ENCODE measurements around the gene ANG. TPM values are rescaled to one million over a fixed set of nuclear protein-coding genes. Genes with fewer than 3 reads are reported as not detected.

ANG gene
- total RNA-seq, 1 donor from 2014 or later, result 2.4 TPM

DNA sequence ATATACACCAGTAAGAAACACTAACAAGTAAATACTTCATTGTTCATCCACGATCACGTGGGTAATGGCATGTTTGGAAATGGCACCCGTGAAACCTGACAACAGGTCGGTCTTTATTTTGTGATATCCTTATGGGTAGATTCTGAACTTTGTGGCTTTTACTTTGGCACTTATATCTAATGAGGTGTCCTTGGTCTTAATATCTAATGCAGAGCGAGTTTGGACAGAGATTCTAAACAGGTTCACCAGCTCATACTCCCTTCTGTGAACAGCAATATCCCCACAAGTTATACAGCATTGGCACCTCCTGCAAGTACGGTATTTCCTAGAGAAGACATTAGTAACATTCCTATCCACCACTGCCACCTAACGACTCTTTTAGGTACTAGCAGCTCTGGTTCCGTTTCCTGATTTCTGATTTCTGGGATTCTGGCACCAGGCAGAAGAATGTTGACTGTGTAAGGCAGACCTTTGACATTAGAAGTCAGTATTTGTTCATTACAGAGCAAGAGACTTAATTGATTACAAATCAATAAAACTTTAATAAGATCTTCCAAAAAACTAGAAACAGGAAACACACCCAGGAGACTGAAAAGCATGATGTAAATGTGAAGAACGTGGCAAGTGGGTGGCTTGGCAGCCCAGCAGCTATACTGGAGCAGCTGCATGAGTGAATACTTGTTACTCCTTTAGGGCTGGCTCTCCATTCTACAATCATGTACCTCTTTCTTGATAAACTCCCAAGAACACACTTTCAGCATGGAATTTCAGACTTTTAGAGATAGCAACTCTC is 2.5 kb downstream of the ANG start:
- FAIRE-seq, result no peak
- H3K36me3 ChIP-seq (ENCODE audit: control insufficient read depth, insufficient read depth, low read length), result no peaks in the 10 kb centered on the region
- TF ChIP-seq, protein P1, sequence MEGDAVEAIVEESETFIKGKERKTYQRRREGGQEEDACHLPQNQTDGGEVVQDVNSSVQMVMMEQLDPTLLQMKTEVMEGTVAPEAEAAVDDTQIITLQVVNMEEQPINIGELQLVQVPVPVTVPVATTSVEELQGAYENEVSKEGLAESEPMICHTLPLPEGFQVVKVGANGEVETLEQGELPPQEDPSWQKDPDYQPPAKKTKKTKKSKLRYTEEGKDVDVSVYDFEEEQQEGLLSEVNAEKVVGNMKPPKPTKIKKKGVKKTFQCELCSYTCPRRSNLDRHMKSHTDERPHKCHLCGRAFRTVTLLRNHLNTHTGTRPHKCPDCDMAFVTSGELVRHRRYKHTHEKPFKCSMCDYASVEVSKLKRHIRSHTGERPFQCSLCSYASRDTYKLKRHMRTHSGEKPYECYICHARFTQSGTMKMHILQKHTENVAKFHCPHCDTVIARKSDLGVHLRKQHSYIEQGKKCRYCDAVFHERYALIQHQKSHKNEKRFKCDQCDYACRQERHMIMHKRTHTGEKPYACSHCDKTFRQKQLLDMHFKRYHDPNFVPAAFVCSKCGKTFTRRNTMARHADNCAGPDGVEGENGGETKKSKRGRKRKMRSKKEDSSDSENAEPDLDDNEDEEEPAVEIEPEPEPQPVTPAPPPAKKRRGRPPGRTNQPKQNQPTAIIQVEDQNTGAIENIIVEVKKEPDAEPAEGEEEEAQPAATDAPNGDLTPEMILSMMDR (IDR thresholded peaks at IDR 0.05; ENCODE audit: insufficient read depth, low read length, severe bottlenecking), result peak; percentile 72
- no peak overlapping the region for H3K4me3 ChIP-seq (ENCODE audit: low read depth, low read length)
- DNase-seq (ENCODE audit: low read depth), result peak; percentile 74
- no peaks in the 10 kb centered on the region for H3K27me3 ChIP-seq (ENCODE audit: control insufficient read depth, insufficient read depth, low read length)

DNA sequence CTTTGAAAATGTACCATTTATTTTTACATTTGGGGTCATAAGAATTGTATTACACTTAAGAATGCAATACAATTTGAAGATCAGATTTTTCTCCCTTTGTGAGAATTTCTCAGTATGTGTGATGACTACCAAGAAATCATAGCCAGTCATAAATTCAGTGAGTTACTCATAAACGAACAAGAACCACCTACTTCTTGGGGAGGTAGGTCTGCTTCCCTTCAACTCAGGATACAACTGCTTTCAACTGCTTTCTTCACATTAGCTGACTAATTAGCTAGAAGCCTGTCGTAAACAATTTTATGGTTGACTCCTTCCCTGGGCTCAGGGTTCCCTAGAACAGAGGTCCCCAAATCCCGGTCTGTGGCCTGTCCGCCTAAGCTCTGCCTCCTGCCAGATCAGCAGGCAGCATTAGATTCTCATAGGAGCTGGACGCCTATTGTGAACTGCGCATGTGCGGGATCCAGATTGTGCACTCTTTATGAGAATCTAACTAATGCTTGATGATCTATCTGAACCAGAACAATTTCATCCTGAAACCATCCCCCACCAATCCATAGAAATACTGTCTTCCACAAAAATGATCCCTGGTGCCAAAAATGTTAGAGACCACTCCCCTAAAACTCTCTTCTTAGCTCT is 3.7 kb downstream of the ANG start:
- TF ChIP-seq, protein P1 (IDR thresholded peaks at IDR 0.05; ENCODE audit: insufficient read depth, low read length, severe bottlenecking), result no peak
- FAIRE-seq, result no peak
- no peak overlapping the region for H3K4me3 ChIP-seq (ENCODE audit: low read depth, low read length)
- DNase-seq (ENCODE audit: low read depth), result no peak
- H3K27me3 ChIP-seq (ENCODE audit: control insufficient read depth, insufficient read depth, low read length), result no peaks in the 10 kb centered on the region
- no peaks in the 10 kb centered on the region for H3K36me3 ChIP-seq (ENCODE audit: control insufficient read depth, insufficient read depth, low read length)

DNA sequence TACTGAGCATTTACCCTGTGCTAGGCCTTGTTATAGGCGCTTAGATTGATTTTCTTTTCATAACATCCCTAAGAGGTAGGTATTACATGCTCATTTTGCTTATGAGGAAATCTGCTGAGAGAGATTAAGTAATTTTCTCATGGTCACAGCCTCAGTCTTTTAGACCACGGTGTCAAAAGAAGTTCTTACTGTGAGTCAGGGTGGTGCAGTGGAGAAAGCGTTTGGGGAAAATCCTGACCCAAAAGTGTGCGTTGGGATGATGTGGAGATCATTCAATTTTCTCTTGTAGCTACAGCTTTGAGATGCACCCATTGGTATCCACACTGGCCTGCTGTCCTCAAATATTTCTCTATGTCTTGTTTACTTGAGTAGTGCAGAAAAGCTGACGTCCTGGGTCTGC is 8.2 kb downstream of the ANG start:
- Histone ChIP-seq H3K36me3 (ENCODE audit: control insufficient read depth, insufficient read depth, low read length) (no peaks in the 10 kb centered on the region), H3K27me3 (ENCODE audit: control insufficient read depth, insufficient read depth, low read length) (no peaks in the 10 kb centered on the region), H3K4me3 (ENCODE audit: low read depth, low read length) (no peak overlapping the region)
- DNase-seq (ENCODE audit: low read depth) (no peak), FAIRE-seq (no peak)
- TF ChIP-seq, protein P1 (IDR thresholded peaks at IDR 0.05; ENCODE audit: insufficient read depth, low read length, severe bottlenecking), result no peak

DNA sequence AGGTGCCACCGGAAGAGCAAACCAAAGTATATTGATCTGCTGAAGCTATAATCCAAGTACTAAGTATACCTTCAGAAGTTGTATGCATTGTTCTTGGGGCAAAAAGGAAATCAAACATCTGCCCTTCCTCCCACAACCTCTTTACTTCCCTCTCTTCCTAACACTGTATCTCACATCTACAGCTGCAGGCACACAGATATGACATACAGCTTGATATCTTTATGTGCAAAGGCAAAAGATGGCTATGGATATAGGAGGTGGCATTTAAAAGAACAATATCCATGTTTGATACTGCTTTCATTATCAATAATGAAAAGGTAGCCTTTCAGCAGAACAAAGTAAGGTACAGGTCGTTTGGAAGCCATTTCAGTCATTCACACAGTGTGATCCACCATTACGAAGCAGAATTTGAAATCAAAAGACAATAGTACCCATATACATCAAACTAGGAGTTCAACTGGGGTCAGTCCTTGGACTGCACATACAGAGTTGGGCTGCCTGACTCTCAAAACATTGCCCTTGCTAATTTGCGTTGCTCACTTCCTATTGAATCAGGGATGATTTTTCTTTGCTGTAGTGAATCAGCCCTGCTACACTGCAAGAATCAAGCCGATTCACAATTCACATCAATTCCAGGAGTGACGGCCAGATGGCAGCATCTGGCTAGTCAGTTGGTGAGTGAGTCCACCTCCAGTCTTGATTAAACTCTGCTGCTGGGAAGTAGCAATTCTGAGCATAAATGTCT is 8.9 kb downstream of the ANG start:
- FAIRE-seq (peak; percentile 77), DNase-seq (ENCODE audit: low read depth) (peak; percentile 83)
- Histone ChIP-seq H3K4me3 (ENCODE audit: low read depth, low read length) (no peak overlapping the region), H3K27me3 (ENCODE audit: control insufficient read depth, insufficient read depth, low read length) (no peaks in the 10 kb centered on the region), H3K36me3 (ENCODE audit: control insufficient read depth, insufficient read depth, low read length) (no peaks in the 10 kb centered on the region)
- TF ChIP-seq, protein P1 (IDR thresholded peaks at IDR 0.05; ENCODE audit: insufficient read depth, low read length, severe bottlenecking), result peak; percentile 81

DNA sequence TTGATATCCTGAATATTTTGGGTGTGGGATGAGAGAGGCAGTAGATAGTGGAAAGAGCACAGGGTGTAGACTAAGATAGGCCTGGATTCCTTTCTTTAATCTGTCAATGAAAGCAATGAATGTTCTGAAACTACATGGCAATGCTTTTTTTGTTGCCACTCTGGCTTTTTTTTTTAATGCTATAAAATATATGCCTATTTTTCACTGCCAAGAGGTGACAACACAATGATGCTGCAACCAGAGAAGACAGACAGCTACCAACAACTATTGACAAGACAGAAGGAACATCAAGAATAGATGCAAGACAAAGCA is 9.4 kb downstream of the ANG start:
- TF ChIP-seq, protein P1 (IDR thresholded peaks at IDR 0.05; ENCODE audit: insufficient read depth, low read length, severe bottlenecking), result no peak
- H3K27me3 ChIP-seq (ENCODE audit: control insufficient read depth, insufficient read depth, low read length), result no peaks in the 10 kb centered on the region
- H3K36me3 ChIP-seq (ENCODE audit: control insufficient read depth, insufficient read depth, low read length), result no peaks in the 10 kb centered on the region
- FAIRE-seq (no peak), DNase-seq (ENCODE audit: low read depth) (no peak)
- no peak overlapping the region for H3K4me3 ChIP-seq (ENCODE audit: low read depth, low read length)

All from bronchial epithelial cell (primary cell).